ENCODE results near the gene NAT9. TPM values are rescaled to one million over a fixed set of nuclear protein-coding genes. Genes with fewer than 3 reads are reported as not detected.

NAT9 gene
- total and polyA plus RNA-seq, 2 of the 4 experiments (the other 2 are of a cell fraction) = 48.9 to 62.0 TPM

GRCh38 chr17:74730491-74731346 is 45.4 kb downstream of the NAT9 start:
- Histone ChIP-seq H2AFZ (replicated peaks; ENCODE audit: low read length, poor library complexity) (no peak overlapping the region), H2BK15ac (ENCODE audit: low read depth, low read length) (no peak overlapping the region), H3K27ac (ENCODE audit: insufficient read depth, low read length) (no peak overlapping the region), H3K56ac (ENCODE audit: extremely low read depth, insufficient read depth, low read length) (no peak overlapping the region), H3K23ac (ENCODE audit: low read depth, low read length) (no peak overlapping the region), H3K4me2 (ENCODE audit: low read depth, low read length) (no peak overlapping the region), H3K14ac (replicated peaks; ENCODE audit: low read depth, low read length) (no peak overlapping the region), H3K9me3 (ENCODE audit: control insufficient read depth, insufficient read depth, low read length) (peaks cover 3% of the 10 kb centered on the region; the same call in 1 of the 2 replicates), H3K36me3 (ENCODE audit: control insufficient read depth, insufficient read depth, low read length) (no peaks in the 10 kb centered on the region), H3K9ac (ENCODE audit: low read depth, low read length) (no peak overlapping the region), H4K91ac (ENCODE audit: insufficient read depth, low read depth, low read length) (no peak overlapping the region), H3K4me1 (ENCODE audit: control insufficient read depth, insufficient read depth, low read length) (no peaks in the 10 kb centered on the region), H2BK120ac (ENCODE audit: low read depth, low read length) (no peak overlapping the region), H2AK5ac (ENCODE audit: low read depth, low read length) (no peak overlapping the region), H4K5ac (ENCODE audit: low read depth, low read length) (no peak overlapping the region), H3K79me1 (ENCODE audit: low read depth in 1 of 2, low read length in 2 of 2) (no peaks in the 10 kb centered on the region), H2BK5ac (ENCODE audit: low read depth, low read length, poor library complexity, severe bottlenecking) (no peak overlapping the region), H2AK9ac (replicated peaks; ENCODE audit: low read depth, low read length, poor library complexity) (no peak overlapping the region), H3K18ac (ENCODE audit: low read depth, low read length) (no peak overlapping the region), H3K4ac (ENCODE audit: low read depth, low read length) (no peak overlapping the region), H3K4me3 (ENCODE audit: insufficient read depth, low read depth, low read length) (no peak overlapping the region), H2BK20ac (ENCODE audit: low read depth, low read length) (no peak overlapping the region), H3K27me3 (ENCODE audit: control insufficient read depth, insufficient read depth, low read length) (peaks cover 10% of the 10 kb centered on the region; the same call in 1 of the 2 replicates), H3K9me1 (ENCODE audit: insufficient read depth, low read length) (no peaks in the 10 kb centered on the region), H4K8ac (ENCODE audit: low read depth in 2 of 2, low read length in 2 of 2) (no peak overlapping the region), H4K20me1 (ENCODE audit: insufficient read depth, low read length) (no peaks in the 10 kb centered on the region)
- in situ Hi-C loops (cut with MboI; ENCODE audit: low sequenced_read_pairs) (no loop called here), dilution Hi-C loops (cut with HindIII; ENCODE audit: low sequenced_read_pairs, unreplicated experiment) (no loop called here), intact Hi-C loops (cut with micrococcal nuclease) (no loop called here)
- ATAC-seq (ENCODE audit: low read depth) (no peak), DNase-seq (no peak)
- BruUV-seq (replicated peaks) = no TSS peak
- no peak for TF ChIP-seq ELK1 (IDR thresholded peaks at IDR 0.05; ENCODE audit: borderline replicate concordance, low read depth, low read length)
- TF ChIP-seq RCOR1 (IDR thresholded peaks at IDR 0.05; ENCODE audit: insufficient replicate concordance, low read length) = no peak
- no peak for TF ChIP-seq SMC3 (IDR thresholded peaks at IDR 0.05; ENCODE audit: low read depth, low read length)
- TF ChIP-seq MAZ (IDR thresholded peaks at IDR 0.05; ENCODE audit: borderline replicate concordance, low read depth, low read length) = no peak
- TF ChIP-seq RAD21 (IDR thresholded peaks at IDR 0.05; ENCODE audit: low read length) = no peak
- TF ChIP-seq MAFK (IDR thresholded peaks at IDR 0.05; ENCODE audit: low read depth, low read length) = no peak
- no peak for TF ChIP-seq POLR2A (IDR thresholded peaks at IDR 0.05; ENCODE audit: low read depth, low read length)
- no peak for TF ChIP-seq FOS (IDR thresholded peaks at IDR 0.05; ENCODE audit: low read depth, low read length)
- no peak for TF ChIP-seq CTCF (conservative IDR thresholded peaks at IDR 0.05; ENCODE audit: low read depth, low read length)
- 60% methylated on average over 6 of the region's 16 CpGs; no CpG with 5 or more reads in 1 of the 2 experiments for WGBS, 2 experiments (ENCODE audit: extremely low coverage in 2 of 2, insufficient read length in 1 of 2)
- ChIA-PET POLR2A (ENCODE audit: unreplicated experiment) (no interaction called here), CTCF (no interaction called here)

Data from IMR-90 (cell line).